Measurements from ENCODE around the gene FAM124A.
A peak's percentile ranks its signal among the peaks of the same experiment; 100 is the strongest.

FAM124A gene

DNA sequence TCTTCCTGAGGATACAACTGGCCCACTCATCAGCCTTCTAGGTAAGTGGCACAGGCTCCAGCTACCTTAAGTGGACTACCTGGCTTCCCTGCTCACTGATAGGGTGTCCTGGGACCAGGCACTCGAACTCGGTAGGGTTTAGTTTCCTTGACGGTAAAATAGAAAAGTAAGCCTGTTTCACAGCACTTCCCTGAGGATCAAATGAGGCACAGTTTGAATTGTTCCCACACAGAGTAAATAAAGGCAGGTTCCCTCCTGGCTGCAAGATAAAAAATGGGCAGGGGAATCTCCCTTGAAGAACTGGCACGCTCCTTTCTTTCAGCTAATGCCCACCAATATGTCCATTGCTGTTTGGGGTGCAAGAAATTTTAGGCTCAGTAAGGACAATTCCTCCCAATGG lies 1.1 kb upstream of the FAM124A start:
- DNase-seq, result no peak

DNA sequence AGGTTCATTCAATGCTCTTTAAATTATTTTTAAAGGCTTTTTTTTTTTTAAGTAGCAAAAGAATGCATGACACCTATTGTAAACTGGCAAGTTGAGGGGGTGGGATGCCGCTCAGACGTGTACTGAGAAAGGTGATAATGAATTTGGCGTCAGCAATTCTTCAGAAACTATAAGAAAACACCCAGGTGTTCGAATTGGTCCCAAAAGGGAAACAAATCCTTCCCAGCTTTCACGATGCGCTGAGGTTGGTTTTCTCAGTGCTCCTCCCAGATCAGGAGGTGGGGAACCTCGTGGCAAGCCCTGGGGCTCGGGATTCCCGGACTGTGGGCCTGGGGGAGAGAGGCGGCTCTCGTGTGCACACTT lies 543 bp upstream of the FAM124A start:
- no peak for DNase-seq

GRCh38 chr13:51222686-51223559 lies 725 bp downstream of the FAM124A start:
- peak; percentile 23 for DNase-seq

- no peak for DNase-seq
These were observed 1.5 kb downstream of the FAM124A start for GRCh38 chr13:51223560-51224270.

DNA sequence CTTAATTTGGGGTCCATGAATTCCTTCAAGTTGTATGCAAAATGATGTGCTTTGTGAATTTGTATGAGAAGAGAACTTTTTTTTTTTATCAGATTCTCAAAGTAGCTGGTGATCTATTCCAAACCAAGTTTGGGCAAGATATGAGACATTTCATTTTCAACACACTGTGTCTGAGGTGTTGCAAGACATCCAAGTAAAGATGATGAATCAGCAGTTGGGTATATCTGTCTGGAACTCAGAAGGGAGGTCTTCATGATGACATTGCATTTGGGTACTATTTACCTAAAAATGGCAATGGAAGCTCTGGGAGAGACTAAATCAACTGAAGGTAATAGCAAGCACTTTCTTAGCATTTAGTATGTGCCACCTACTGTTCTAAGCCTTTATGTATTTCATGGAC lies 2.8 kb downstream of the FAM124A start:
- peak; percentile 66 for DNase-seq

DNA sequence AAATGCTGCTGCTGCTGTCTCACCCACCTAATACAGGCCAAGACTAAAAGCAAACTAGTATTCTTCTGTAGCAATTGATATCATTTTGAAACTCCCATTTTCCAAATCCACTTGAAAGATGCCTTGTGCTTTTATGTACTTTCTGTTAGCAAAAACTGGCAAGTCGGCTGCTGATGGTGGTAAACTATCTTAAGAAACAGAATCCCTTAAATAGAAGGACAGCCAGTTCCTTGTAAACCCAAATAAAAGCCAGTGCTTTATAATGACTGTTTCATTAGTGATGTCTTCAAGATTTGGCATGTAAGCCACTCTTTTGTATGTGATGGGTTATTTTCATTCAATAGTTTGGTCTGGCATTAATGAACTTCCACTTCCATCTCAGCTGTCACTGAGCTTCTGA lies 5.2 kb downstream of the FAM124A start:
- DNase-seq, result no peak

DNA sequence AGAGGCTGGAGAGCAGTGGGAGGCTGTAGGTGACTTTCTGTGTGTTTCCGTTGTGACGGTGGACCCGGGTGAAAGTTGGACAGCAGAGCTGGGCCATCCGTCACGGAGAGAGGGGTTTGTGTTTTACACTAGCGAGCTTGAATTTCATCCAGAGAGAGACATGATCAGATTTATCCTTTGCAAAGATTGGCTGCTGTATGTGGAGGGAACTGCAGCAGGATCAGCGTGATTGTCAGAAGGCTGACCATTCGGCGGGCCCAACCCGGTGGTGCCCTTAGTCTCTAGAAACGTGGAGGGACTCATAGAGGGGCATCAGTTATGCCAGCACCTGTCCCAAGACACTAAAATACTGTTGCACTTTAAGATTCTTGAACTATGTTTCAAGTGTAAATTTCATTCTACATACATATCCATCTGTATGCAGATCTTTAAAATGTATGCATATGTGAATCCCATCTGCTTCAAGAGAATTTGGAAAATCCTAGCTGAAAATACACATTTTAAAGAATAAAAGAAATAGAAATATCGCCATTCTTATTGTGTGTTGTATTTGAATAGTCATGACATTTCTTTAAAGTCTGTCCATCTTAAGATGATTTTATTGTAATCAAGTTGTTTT lies 7.0 kb downstream of the FAM124A start:
- DNase-seq, result no peak

- no peak for DNase-seq
These were observed 7.5 kb downstream of the FAM124A start for GRCh38 chr13:51229731-51230130.

GRCh38 chr13:51230477-51231105 lies 8.4 kb downstream of the FAM124A start:
- peak; percentile 15 for DNase-seq

- DNase-seq, result no peak
These were observed 9.3 kb downstream of the FAM124A start for GRCh38 chr13:51231456-51231855.

GRCh38 chr13:51232328-51232727 lies 10.1 kb downstream of the FAM124A start:
- no peak for DNase-seq

DNA sequence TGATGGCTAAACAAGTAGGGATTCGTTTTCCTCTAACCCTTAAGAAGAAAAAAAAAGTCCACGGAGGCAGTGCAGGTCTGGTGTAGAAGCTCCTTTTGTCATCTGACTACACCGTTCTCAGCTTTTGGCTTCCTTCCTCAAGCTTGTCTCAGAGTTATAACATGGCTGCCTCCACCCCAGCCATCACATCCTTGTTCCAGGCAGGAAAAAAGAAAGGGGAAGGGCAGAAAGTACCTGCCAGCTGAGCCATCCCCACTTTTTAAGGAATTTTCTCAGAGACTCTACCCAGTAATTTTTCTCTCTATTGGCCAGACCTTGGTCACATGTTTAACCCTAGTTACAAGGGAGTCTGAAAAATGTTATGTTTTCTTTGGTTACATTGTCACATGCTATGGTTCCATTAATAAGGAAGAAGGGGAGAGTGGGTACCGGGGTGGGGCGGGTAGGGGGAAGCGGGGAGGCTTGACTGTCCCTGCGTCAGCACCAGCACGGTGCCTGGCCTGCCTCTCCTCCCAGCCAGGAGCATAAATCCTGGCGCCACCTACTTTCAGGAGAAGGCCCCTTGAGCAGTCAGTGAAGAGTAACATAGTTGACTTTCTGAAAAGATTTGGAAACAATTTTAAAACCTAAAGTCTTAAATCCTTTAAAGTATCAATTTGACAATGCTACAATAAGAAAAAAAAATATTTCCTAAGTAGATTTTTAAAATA lies 11.1 kb downstream of the FAM124A start:
- DNase-seq, result no peak

DNA sequence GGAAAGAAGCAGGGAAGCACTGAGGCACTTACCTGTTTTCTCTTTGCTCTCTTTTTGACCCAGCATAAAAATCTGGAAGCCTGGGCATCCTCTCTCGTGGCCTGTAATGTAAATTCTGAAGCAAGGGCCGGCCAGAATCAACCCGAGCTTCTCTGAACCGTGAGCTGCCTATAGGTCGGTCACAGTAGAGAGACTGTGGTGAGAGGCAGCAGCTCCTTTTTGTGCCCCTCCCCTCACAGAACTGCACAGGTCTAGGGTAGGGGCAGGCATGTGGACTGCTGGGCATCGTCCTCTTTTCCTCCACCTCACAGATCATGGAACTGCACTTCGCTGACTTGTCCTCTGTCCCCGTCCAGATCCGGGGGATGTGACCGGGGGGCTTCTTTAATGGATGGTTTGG lies 12.5 kb downstream of the FAM124A start:
- DNase-seq, result no peak

DNA sequence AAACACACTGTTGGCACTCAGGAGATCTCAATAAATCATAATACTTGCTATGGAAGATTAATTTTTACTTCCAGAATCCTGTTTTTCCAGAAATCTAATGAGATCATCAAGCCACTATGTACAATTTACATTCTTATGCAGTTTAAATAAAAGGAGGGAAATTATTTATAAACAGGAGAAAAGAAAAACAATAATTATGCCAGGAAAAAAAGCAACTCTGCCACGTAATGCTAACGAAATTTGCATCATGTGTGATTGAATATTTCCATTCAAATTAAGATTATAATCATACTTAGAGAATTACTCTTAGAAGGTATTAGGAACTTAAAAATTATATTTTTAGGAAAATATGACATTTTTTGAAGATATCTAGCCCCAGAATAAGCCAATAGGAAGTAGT lies 13.0 kb downstream of the FAM124A start:
- DNase-seq, result no peak

GRCh38 chr13:51235756-51236490 lies 13.7 kb downstream of the FAM124A start:
- DNase-seq, result no peak

DNA sequence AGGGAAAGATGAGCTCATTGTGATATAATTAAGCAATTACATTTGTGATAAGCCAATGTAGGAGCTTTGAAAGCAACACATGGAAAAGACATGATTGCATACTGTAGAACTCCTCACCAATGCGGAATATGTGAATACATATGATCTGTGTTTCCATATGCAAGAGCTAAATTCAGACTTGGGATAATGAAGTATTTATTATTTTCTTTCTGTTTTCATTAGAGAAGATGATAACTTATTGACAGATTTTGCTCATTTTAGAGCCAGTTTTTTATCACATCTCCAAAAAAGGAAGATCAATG lies 14.2 kb downstream of the FAM124A start:
- DNase-seq, result no peak

GRCh38 chr13:51237386-51237785 lies 15.2 kb downstream of the FAM124A start:
- peak; percentile 51 for DNase-seq

DNA sequence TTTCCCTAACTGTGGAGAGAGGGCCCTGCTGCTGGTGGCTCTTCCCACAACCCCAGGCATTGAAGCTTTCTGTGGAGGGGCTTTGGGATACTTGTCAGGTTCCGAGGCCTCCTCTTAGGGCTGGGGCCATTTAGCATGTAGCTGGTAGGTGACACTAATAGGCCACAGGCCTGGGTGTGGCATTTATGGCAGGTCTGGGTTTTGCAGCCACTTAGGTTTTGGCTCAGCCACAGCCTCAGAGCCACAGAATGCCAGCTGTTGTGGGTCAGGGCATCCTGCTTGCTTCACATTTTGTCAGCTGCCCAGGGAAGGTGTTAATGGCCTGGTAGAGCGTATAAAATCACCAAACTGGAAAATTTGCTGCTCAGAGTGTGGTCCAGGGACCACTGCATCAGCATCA lies 15.7 kb downstream of the FAM124A start:
- DNase-seq, result peak; percentile 30

DNA sequence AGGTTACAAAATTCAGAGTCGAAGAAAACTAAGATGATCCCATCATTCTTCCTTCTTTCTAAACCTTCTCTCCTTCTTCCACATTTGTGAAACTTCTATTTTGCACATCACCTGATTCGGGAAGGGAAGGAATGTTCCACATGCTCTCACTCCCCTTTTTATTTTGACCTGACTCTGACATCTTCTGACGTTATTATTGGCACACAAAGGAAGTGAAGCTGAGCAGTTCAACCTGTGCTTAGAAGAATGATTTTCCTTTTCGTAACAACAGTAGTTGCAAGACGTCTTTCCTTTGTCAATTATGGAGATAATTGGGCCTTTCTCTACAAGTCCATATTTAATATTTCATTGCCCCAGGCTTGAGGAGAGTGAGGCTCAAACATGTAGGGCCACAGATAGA lies 18.0 kb downstream of the FAM124A start:
- DNase-seq, result no peak

DNA sequence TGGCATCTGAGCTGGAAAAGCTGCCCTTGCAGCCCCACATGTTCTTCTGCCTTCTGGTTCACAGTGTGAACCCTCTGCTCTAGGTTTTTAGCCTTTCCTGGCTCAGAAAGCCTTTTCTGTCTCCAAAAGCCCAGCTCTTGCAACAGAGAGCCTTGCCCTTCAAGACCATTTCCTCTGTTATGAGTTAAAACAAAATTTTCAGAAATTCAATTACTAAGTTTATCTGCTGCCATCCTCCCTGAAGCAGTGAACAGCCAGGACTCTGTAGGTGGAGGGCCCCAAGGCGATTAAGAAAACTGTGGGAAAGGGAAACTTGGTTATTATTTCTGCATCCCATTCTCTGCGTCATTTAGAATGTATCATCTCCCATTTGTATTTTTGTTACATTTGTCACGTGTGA lies 18.8 kb downstream of the FAM124A start:
- DNase-seq, result peak; percentile 11

- peak; percentile 84 for DNase-seq
These were observed 19.5 kb downstream of the FAM124A start for GRCh38 chr13:51241720-51242119.

GRCh38 chr13:51243227-51243626 lies 21.0 kb downstream of the FAM124A start:
- no peak for DNase-seq

All from hematopoietic multipotent progenitor cell treated with erythropoietin and hydrocortisone succinate and interleukin-3 and kit ligand, for 4 days (in vitro differentiated cells).